Measurements from ENCODE around the gene C9.

Gene C9

DNA sequence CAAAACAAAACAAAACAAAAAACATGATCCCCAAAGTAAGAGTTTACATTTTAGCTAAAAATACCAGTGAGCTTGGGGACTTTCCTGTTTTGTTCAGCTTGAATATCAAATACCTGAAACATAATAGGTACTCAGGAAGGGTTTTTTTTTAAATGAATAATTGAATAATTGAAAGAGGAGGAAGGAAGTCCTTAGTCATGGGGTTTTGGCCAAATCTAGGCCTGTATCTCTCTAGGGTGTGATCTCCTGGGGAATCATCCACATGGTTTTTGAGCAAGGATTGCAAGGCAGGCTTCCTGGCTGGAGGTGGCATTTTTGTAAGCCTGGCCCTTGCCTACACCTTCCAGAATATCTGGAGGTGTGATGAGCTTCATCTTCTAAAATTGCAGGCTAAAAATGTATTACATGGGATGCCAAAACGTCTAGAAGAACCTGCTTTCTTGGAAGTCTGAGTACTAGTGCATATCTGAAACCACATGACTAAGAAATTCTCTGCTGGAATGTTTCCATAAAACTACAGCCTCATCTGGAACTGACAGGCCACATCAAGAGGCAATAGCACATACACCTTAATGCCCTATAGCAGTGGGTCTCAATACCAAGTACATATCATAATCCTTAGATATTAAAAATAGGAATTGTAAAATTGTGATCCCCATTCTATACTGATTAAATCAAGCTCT is 10.4 kb downstream of the C9 start:
- intact Hi-C loops (cut with DNase I; ENCODE audit: low total_unique reads): no loop called here
- H3K27ac ChIP-seq: no peak overlapping the region
- DNase-seq: no peak
- H3K9me3 ChIP-seq: peaks cover 0 to 8% (median 0%) of the 10 kb centered on the region in 3 donors
- no peaks in the 10 kb centered on the region for H3K27me3 ChIP-seq
- H3K4me3 ChIP-seq: no peak overlapping the region
- H3K4me1 ChIP-seq: no peaks in the 10 kb centered on the region
- H3K36me3 ChIP-seq: no peaks in the 10 kb centered on the region
- TF ChIP-seq, protein P1, sequence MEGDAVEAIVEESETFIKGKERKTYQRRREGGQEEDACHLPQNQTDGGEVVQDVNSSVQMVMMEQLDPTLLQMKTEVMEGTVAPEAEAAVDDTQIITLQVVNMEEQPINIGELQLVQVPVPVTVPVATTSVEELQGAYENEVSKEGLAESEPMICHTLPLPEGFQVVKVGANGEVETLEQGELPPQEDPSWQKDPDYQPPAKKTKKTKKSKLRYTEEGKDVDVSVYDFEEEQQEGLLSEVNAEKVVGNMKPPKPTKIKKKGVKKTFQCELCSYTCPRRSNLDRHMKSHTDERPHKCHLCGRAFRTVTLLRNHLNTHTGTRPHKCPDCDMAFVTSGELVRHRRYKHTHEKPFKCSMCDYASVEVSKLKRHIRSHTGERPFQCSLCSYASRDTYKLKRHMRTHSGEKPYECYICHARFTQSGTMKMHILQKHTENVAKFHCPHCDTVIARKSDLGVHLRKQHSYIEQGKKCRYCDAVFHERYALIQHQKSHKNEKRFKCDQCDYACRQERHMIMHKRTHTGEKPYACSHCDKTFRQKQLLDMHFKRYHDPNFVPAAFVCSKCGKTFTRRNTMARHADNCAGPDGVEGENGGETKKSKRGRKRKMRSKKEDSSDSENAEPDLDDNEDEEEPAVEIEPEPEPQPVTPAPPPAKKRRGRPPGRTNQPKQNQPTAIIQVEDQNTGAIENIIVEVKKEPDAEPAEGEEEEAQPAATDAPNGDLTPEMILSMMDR (IDR thresholded peaks at IDR 0.05): no peak

- no peaks in the 10 kb centered on the region for H3K27me3 ChIP-seq
- intact Hi-C loops (cut with DNase I; ENCODE audit: low total_unique reads): no loop called here
- no peak for DNase-seq
- H3K27ac ChIP-seq: no peak overlapping the region
- no peak overlapping the region for H3K4me3 ChIP-seq
- peaks cover 0 to 8% (median 0%) of the 10 kb centered on the region in 3 donors for H3K9me3 ChIP-seq
- H3K4me1 ChIP-seq: no peaks in the 10 kb centered on the region
- TF ChIP-seq, protein P1 (IDR thresholded peaks at IDR 0.05): no peak
- no peaks in the 10 kb centered on the region for H3K36me3 ChIP-seq
Measured at GRCh38 chr5:39352951-39353350, 11.3 kb downstream of the C9 start.

GRCh38 chr5:39352170-39352569 is 12.1 kb downstream of the C9 start:
- no peaks in the 10 kb centered on the region for H3K4me1 ChIP-seq
- no peak overlapping the region for H3K27ac ChIP-seq
- H3K36me3 ChIP-seq: no peaks in the 10 kb centered on the region
- no peaks in the 10 kb centered on the region for H3K27me3 ChIP-seq
- no peak overlapping the region for H3K4me3 ChIP-seq
- DNase-seq: no peak
- TF ChIP-seq, protein P1 (IDR thresholded peaks at IDR 0.05): no peak
- peaks cover 0 to 8% (median 0%) of the 10 kb centered on the region in 3 donors for H3K9me3 ChIP-seq
- intact Hi-C loops (cut with DNase I; ENCODE audit: low total_unique reads): no loop called here

DNA sequence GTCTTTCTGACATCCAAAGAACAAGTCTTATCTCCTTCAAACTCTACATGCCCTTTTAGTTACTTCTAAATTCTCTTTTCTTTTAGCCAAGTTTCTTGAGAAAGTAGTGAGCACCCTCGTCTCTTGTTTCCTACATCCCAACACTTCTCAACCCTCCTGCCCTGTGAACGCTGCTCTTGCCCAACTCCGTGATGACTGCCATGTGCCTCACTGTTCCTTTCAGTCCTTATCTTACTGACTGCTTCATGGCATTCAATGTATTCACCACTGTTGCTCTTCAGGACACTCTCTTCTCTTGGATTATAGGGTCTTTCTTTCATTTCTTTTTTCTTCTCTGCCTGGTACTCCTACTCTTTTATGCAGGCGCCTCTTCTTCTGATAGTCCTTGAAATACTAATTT is 14.8 kb downstream of the C9 start:
- TF ChIP-seq, protein P1 (IDR thresholded peaks at IDR 0.05): no peak
- Histone ChIP-seq H3K27me3 (no peaks in the 10 kb centered on the region), H3K4me1 (no peaks in the 10 kb centered on the region), H3K4me3 (no peak overlapping the region), H3K36me3 (no peaks in the 10 kb centered on the region), H3K9me3 (peaks cover 0 to 8% (median 0%) of the 10 kb centered on the region in 3 donors), H3K27ac (no peak overlapping the region)
- intact Hi-C loops (cut with DNase I; ENCODE audit: low total_unique reads): no loop called here
- DNase-seq: no peak

- Histone ChIP-seq H3K36me3 (no peaks in the 10 kb centered on the region), H3K9me3 (no peaks in the 10 kb centered on the region), H3K27ac (no peak overlapping the region), H3K4me3 (no peak overlapping the region), H3K27me3 (no peaks in the 10 kb centered on the region), H3K4me1 (no peaks in the 10 kb centered on the region)
- TF ChIP-seq, protein P1 (IDR thresholded peaks at IDR 0.05): no peak
- intact Hi-C loops (cut with DNase I; ENCODE audit: low total_unique reads): no loop called here
- DNase-seq: no peak
Measured at GRCh38 chr5:39342460-39342859, 21.8 kb downstream of the C9 start.

Data from tibial artery (tissue), 4 donors.